HG03354 (cell line): ENCODE measurements around the gene CDC42BPB.

Experiments used
- ATAC-seq: cut with Tn5 transposase; IDR thresholded peaks from one replicate; pipeline ENCODE4 v1.9.1; 2021; ENCODE audit warnings: mild to moderate bottlenecking; ENCODE audit not compliant: unreplicated experiment, poor library complexity, severe bottlenecking

The CDC42BPB gene

DNA sequence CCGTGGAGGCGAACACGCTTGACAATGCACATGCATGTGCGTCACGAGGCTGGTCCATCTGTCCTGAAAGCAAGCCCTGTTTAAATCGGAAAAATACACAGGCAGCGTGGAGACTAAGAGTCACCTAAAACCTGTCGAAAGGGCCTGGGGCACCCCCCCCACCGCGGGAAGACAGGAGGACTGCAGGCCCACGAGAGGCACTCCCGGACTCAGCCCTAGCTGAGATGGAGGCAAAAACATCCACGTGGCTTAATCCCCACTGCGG lies 54.1 kb downstream of the CDC42BPB start:
- no peak for ATAC-seq

DNA sequence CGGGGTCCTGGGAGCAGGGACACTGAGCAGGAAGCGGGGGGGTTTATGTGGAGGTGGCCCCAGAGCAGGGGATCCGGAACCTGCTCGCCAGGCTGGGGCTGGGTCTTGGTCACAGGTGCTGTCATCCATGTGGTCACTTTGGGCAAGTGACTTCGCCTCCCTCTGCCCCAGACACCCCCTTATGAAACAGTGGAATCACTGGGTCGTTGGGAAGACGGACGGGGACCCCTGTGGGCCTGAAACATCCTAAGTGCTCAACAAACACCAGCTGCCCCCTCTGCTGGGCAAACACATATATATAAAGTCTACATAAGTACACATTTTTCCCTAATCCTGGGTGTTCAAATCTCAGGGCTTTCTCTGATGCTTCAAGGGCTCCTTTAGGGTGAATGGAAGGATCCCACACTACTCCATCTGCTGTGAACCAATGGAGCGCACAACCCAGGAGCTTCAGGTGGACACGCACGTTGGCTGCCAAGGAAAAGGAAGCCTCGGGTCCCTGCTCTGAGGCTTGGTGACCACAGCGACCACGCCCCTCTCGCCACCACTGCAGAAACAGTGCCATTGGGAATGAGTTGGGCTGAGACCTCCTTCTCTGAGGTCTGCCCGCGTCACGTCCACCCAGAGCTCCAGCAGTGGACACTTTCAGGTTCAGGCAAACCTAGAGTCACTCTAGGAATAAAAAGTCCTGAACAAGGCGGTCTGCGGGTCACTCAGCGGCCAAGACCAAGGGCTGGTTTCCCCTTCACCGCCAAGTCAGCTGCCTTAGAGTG lies 54.6 kb downstream of the CDC42BPB start:
- no peak for ATAC-seq

DNA sequence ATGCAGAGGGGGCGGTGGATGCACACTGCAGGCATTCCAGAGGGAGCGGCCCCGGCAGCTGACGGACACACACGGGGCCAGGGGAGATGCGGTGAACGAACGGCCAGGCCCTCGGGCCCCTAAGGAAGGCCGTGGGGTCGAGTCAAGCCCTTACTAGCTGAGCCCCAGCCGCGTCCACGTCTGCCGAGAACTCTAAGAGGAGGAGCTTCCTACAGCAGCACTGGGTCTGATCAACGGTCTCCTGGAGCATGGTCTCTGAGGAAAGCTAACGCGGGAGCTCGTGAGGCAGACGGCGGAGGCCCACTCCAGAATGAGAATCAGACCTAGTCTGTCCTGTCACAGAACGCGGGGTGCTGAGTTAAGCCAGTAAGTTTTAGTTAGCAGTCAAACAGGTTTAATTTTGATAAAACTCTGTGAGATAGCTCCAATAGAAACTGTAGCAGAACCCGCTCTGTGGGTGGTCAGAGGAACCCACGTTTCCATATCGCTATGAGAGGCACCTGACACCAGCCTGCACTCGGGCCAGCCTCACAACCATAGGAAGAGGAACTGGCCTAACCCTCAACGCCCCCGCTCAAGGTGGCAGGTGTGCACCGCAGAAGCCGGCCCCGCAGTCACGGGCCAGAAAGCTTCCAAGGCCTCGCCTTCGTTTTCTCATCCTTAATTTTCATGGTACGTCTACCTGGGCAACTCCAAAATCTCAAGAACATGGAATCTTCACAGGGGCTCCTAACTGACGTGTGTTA lies 55.5 kb downstream of the CDC42BPB start:
- ATAC-seq, result no peak

DNA sequence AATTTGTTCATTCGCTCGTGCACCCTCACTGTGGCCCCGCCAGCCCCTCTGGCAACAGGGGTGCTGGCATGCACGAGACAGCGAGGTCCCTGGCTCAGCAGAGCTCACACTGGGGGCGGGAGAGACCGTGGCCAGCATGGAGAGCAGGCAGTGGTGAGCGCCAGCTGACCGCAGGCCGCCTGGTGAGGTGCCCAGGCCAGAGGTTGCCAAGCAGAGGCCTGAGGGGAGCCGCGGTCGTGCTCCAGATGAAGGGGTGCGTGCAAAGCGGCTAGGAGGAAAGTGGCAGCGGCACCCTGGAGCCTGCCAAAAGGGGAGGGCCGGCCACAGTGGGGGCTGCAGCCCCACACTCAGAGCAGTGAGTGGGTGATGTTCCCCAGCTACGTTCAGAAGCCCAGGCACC lies 56.1 kb downstream of the CDC42BPB start:
- ATAC-seq, result no peak

DNA sequence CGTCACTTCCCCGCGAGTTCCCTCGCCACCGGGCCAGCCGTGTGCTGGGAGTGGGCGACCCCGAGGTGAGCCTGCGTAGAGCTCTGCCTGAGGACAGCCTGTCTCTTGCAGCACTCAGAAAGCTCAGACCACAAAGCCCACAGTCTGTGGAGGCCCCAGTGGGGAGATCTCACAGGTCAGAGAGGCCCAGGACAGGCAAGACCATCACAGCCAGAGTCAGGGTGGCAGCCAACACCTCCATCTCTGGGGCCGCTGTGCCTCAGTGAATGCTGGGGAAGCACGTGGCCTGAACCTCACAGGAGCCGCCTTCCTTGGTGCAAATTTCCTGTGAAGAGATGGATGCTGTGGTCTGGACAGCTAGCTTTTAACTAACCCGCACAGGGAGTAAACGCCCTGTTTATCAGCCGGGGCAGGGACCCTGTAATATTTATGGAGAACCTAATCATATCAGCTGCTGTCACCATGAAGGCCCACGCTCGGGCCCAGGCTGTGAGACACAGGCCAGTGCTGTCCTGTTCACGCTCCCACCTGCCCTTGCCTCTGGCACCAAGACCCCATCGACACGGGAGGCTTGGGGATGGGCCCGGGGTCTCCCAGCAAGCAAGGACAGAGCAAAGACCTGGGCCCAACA lies 56.9 kb downstream of the CDC42BPB start:
- ATAC-seq, result no peak

DNA sequence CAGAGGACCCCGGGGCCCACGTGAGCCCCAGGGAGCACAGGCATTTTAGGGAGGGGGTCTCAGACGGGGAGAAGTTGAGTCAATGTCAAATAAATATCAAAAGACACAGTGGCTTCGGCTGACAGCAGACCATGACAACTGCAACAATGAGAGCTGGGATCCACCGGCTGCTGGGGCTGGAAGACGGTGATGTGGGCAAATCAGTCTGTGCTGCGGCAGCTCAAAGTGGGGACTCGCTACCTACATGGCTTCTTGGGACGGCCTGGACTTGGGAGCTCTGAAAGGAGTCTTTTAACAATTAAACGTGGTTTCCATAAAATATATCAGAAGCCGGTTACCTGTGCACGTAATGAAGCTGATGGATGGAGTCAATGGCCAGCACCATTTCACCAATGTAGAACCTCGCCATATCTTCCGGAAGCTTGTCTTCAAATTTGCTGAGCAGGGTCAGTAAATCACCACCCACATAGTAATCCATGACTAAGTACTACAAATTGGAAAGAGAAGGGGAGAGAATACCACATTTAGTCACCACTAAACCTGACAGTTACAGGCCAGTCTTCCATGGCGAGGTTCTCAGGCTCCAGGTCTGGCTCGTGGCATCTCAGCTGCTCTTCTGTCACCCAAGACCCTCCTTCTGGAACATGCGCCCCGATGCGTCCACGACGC lies 58.0 kb downstream of the CDC42BPB start:
- ATAC-seq, result no peak

DNA sequence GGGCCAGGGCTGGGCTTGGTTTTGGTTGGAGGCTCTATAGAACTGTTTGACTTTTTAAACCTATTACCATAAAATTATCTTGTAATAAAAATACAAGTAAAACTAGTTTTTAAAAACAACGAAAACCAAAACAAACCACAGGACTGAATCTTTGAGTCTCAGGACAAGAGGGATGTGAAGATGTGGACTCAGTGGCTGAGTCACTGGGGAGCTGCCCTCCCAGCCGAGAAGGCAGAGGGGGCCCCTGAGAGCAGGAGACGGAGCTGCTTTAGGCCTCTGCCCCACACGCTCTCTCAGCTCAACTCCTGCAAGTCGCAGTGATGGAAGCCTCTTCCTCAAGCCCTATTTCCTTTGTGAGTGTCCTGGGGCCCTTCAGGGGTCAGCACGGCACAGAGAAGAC lies 59.0 kb downstream of the CDC42BPB start:
- ATAC-seq, result no peak

DNA sequence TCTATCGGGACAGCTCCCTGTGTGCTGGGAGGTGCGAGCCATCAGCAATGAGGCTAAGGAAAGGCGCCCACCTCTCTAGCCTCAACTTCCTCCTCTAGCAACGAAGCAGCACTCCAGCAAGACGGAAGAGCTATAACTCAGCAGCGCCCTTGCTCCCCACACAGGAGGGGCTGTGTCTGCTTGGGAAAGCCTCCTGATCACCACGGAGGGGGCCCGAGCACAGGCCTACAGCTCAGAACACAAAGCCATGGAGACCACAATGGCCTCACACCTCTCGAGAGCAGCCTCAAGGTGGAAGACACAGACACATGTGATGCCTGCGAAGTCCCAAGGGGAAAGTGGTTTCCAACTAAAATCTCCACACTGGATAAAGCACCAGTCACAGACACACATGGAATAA lies 60.4 kb downstream of the CDC42BPB start:
- ATAC-seq, result no peak

DNA sequence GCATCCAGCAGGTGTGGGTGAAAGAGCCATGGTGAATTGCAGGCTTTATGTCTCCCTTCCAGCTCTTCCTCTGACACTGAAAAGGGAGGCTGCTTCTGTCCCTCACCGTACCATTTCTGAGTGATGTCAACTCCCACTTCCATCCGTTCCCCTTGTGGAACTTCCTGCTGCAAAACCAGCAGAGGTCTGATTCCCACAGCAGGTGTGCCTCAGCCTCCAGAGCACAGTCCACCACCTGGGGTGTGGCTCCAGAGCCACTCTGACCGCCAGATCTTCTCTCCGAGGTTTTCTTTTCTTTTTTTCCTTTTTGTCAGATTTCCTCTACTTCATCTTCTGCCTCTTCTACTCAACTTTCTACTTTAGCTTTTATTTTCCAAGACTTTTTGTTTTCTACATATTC lies 62.7 kb downstream of the CDC42BPB start:
- no peak for ATAC-seq

DNA sequence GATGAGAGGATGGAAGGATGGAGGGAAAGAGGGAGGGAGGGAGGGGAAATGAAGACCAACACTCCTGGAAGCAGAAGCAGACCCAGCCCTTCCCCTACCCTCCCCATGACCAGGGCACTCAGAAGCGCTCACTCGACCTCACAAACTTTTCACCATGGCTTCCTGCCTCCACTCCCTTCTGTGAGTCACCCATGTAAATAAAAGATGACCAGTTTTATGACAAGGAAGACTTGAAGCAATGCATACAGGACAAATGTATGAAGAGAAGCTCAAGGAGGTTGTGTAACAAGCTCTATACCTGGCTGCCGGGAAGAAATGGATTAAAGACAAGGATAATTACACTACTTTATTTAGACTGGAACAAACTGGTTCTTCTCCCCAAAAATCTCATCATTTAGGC lies 63.8 kb downstream of the CDC42BPB start:
- ATAC-seq, result no peak

DNA sequence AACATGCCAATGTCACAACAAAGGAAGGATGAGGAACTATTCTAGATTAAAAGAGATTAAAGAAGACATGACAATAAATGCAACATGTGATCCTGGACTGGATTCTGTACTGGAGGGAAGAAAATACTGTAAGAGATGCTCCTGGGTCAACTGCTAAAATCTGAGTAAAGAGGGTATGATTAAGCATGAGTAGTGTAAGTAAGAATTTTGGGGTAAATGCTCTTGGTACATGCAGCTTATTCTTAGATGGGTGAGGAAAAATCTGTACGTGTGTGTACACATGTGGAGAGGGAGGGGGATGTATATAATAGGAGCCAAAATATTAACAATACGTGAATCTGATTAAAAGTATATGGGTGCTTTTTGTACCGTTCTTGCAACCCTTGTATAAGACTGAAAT lies 66.0 kb downstream of the CDC42BPB start:
- no peak for ATAC-seq

DNA sequence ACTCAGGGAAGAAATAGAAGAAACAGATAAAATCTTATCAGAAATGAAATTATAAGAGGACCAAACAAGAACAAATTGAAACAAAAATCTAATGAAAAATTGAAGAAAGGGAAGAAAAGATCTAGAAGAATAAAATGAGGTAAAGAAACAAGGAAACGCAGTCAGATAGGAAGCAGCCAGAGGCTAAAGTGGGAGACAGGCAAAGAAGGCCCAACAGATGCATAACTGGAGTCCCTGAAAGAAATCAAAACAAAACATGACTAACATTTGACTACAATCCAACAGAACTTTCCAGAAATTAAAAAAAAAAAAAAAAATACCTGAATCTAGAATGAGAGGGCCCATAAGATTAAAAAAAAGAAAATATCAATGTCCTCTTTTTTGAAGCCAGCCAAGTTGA lies 69.3 kb downstream of the CDC42BPB start:
- ATAC-seq, result no peak

DNA sequence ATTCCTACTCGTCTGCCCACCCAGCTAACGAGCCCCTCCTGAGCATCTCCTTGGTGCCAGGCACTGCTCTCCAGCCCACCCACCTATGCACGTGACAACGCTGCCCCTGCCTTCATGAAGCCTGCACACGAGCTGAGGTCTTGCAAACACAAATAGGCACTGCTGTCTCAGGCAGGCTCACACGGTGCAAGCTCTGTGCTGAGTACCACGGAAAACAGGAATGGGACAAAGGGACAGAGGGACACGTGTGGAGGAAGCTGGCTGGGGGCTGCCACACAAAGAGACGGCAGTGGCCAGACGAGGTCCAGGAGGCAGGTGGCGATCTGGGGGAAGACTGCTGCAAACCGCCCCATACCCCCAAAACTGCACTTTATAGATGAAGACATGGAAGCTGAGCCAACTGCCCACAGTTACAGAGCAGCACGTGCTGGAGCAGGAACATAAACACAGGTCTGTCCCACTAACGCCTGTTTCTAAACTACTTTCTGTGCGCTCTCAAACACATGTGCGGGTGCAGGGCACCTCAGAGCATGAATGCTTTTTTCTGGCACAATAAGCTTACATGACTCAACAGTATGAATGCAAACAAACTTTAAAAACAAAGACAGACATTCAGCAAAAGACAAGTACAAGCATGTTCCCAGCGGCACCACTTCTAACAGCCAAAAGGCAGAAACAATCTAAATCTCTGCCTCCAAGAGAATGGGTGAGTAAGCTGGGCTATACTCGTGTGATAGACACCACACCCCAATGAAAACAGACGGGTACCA lies 70.4 kb downstream of the CDC42BPB start:
- ATAC-seq, result no peak

DNA sequence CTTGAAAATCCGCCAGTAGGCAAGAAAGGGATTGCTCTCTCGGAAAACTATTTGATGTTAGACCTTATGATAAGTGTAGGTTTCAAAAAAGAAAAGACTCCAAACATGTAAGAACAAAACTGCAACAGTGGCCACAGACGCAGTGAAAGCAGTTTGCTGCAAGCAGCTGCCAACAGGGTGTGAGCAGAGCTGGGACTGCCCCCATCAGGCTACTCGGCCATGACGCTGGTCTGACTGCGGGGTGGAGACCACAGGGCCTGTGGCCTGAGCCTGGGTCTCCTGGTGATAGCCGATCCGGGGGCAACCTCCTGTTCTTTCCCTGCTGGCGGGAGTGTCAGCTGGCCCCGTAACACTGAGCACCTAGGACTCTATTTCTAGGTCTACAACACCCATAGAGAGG lies 71.7 kb downstream of the CDC42BPB start:
- ATAC-seq, result no peak

DNA sequence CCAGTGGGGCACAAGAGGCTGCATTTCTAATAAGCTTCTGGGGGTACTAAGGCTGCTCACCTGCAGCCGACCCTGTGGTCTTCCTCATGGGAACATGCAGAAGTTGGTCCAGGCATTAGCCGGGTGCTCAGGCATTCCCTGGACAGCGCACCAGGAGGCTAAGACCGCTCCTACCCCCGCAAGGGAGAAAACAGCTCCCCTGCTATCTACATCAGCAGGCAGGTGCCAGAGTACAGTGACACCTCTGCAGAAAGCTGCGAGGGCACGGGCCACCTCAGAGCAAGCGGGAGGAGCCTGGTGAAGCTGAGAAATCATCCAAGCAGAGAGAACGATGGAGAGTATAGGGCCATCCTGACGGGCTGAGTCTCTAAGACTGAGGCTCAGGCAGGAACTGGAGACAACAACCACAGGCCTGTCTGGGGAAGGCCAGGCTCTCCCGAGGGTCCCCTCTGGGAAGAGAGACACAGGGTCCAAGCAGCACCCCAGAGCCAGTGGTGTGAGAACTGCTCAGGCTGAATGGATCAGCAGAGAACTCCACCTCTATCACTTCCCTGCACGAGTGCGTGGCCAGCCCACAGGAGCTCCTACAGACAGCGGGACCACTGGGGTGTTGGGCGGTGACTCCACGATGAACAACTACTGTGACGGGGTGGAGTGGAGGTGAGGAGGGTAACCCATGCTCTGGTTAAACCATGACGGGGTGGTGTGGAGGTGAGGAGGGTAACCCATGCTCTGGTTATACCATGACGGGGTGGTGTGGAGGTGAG lies 72.8 kb downstream of the CDC42BPB start:
- no peak for ATAC-seq

DNA sequence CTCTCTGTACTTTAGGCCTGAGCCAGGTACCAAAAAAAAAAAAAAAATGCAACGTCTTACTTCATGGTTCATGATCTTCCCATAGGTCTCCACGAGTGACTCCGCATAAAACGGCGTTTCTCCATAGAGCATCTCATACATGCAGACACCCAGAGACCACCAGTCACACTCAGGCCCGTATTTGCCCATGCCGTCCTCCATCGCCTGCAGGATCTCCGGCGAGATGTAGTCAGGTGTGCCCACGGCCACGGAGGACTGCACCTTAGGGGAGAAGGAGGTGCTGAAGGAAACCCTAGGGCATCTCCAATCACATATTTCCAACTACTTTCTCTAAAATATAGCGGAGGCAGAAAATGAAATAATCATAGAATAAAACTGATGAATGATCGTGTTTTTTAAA lies 73.9 kb downstream of the CDC42BPB start:
- no peak for ATAC-seq

DNA sequence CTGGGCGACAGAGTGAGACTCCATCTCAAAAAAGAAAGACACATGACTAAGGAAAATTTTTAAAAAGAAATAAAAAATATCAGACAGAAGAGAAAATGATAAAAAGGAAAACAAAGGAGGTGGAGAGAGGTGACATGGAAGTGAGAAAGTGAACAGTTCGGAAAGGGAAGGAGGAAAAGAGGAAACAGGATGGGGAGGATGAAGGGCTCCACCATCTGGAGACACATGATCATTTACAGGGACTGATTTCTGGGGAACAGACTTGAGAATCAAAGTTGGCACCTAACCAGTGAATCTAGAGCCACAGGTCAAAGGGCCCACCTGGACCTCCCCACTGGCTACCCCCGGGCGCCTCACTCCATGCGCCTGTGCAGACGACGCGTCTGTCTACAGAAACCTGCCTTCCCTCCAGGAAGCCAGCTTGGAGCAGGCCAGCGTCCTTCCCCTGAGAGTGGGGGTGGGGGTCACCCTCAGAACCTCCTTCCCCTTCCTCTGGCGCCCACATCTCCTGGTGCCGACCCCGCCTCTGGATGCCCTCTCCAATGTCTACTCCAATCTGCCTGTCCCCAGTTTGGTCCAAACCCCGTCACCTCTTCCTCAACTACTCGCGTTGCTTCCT lies 74.4 kb downstream of the CDC42BPB start:
- ATAC-seq, result no peak

DNA sequence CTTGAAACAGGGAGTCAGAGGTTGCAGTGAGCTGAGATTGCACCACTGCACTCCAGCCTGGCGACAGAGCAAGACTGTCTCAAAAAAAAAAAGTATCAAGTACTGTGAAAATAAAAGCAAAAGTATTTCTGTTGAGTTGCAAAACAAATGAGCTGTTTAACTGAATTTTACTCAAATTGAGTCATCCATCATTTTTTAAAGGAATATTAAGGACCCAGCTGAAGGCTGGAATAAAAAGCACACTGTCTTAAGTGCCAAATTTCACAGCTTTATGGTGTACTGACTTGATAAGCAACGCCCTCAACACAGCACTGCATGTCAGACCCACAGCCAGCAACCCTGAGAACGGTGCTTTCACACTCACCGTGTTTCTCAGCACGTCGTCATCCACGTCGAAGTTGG lies 76.9 kb downstream of the CDC42BPB start:
- no peak for ATAC-seq

DNA sequence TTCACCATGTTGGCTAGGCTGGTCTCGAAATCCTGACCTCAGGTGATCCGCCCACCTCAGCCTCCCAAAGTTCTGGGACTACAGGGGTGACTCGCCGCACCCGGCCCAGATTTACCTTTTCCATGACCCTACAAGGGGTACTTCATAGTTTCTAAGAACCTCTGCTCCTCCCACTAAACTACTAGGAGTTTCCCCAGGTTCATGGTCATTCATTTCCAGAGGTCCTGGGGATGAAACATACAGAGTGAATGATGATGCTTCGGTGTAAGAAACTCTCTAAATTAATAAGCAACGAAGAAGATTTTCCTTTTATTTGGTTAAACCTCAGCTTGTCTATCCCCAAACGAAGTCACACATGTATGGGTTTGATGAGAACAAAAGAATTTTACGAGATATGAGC lies 77.9 kb downstream of the CDC42BPB start:
- no peak for ATAC-seq
